ENCODE data around the gene RHBDL1.
A peak's percentile ranks its signal among the peaks of the same experiment; 100 is the strongest.

RHBDL1 gene

GRCh38 chr16:658679-659571, 16.5 kb upstream of the RHBDL1 start:
- no peak for DNase-seq

- no peak for DNase-seq
Measured at GRCh38 chr16:659618-660017, 15.9 kb upstream of the RHBDL1 start.

GRCh38 chr16:660132-660458, 15.4 kb upstream of the RHBDL1 start:
- no peak for DNase-seq

GRCh38 chr16:660459-661183, 14.8 kb upstream of the RHBDL1 start:
- DNase-seq: peak; percentile 53

GRCh38 chr16:661184-661821, 14.2 kb upstream of the RHBDL1 start:
- DNase-seq: no peak

- DNase-seq: no peak
Measured at GRCh38 chr16:662095-662494, 13.4 kb upstream of the RHBDL1 start.

- no peak for DNase-seq
Measured at GRCh38 chr16:662597-662996, 12.9 kb upstream of the RHBDL1 start.

GRCh38 chr16:666572-666971, 8.9 kb upstream of the RHBDL1 start:
- DNase-seq: no peak

- DNase-seq: no peak
Measured at GRCh38 chr16:667113-667779, 8.2 kb upstream of the RHBDL1 start.

GRCh38 chr16:667780-668518, 7.5 kb upstream of the RHBDL1 start, which contains the start of gene RHOT2:
Gene RHOT2, plus strand, starts transcription at chr16:668132. Its CDS starts 68 bp downstream, at chr16:668200.
- DNase-seq: peak; percentile 83

- DNase-seq: no peak
Measured at GRCh38 chr16:668519-669171, 6.8 kb upstream of the RHBDL1 start.

- no peak for DNase-seq
Measured at GRCh38 chr16:669666-670065, 5.8 kb upstream of the RHBDL1 start.

- no peak for DNase-seq
Measured at GRCh38 chr16:670485-671352, 4.8 kb upstream of the RHBDL1 start.

- no peak for DNase-seq
Measured at GRCh38 chr16:671353-672131, 3.9 kb upstream of the RHBDL1 start.

- DNase-seq: no peak
Measured at GRCh38 chr16:672371-672770, 3.1 kb upstream of the RHBDL1 start.

GRCh38 chr16:672851-673250, 2.6 kb upstream of the RHBDL1 start:
- no peak for DNase-seq

GRCh38 chr16:673399-673991, 2.0 kb upstream of the RHBDL1 start:
- DNase-seq: no peak

- no peak for DNase-seq
Measured at GRCh38 chr16:674214-674881, 1.1 kb upstream of the RHBDL1 start.

Measured in effector CD4-positive, alpha-beta T cell (primary cell).